Mesothelial cell of epicardium (in vitro differentiated cells): ENCODE measurements around the gene SFT2D3. TPM values are rescaled to one million over a fixed set of nuclear protein-coding genes. Genes with fewer than 3 reads are reported as not detected.

Experiments
- DNase-seq, 2 experiments: peaks; one replicate each; pipeline ENCODE4 v3.0.0; 2021; ENCODE audit warnings: low spot score in 2 of 2; ENCODE audit not compliant: unreplicated experiment in 2 of 2
- H3K27ac Mint-ChIP-seq: 2 replicates; pipeline ENCODE4 v1.8.0; 2021; ENCODE audit warnings: mixed read lengths
- H3K27me3 Mint-ChIP-seq: 2 replicates; pipeline ENCODE4 v1.8.0; 2021; ENCODE audit warnings: low read depth, mixed read lengths
- H3K36me3 Mint-ChIP-seq: 2 replicates; pipeline ENCODE4 v1.8.0; 2021; ENCODE audit warnings: mixed read lengths
- H3K4me1 Mint-ChIP-seq: 2 replicates; pipeline ENCODE4 v1.8.0; 2021; ENCODE audit warnings: mixed read lengths
- H3K4me3 Mint-ChIP-seq: 2 replicates; pipeline ENCODE4 v1.8.0; 2021; ENCODE audit warnings: mild to moderate bottlenecking, moderate library complexity, mixed read lengths
- H3K9me3 Mint-ChIP-seq: 2 replicates; pipeline ENCODE4 v1.8.0; 2021; ENCODE audit warnings: mixed read lengths
- CTCF ChIP-seq: fragments of 200-600 bp; sonication (generic); IDR thresholded peaks from one replicate; pipeline ENCODE4 v1.5.0; 2021; ENCODE audit warnings: antibody characterized with exemption; ENCODE audit not compliant: unreplicated experiment
- total RNA-seq: library from RNA; stranded (reverse); gene quantifications from 3 replicates; pipeline ENCODE4 v1.2.1, GENCODE V29; 2021

SFT2D3 gene
- total RNA-seq, 1 donor from 2014 or later, result 12.9 TPM

- H3K36me3 Mint-ChIP-seq, result peaks cover 40% of the 10 kb centered on the region
- no peaks in the 10 kb centered on the region for H3K4me1 Mint-ChIP-seq
- no peak overlapping the region for H3K27ac Mint-ChIP-seq
- TF ChIP-seq CTCF, result no peak
- DNase-seq, result no peak
- no peaks in the 10 kb centered on the region for H3K9me3 Mint-ChIP-seq
- no peak overlapping the region for H3K4me3 Mint-ChIP-seq
- no peaks in the 10 kb centered on the region for H3K27me3 Mint-ChIP-seq
These were observed 21.5 kb downstream of the SFT2D3 start for GRCh38 chr2:127722807-127723206.

DNA sequence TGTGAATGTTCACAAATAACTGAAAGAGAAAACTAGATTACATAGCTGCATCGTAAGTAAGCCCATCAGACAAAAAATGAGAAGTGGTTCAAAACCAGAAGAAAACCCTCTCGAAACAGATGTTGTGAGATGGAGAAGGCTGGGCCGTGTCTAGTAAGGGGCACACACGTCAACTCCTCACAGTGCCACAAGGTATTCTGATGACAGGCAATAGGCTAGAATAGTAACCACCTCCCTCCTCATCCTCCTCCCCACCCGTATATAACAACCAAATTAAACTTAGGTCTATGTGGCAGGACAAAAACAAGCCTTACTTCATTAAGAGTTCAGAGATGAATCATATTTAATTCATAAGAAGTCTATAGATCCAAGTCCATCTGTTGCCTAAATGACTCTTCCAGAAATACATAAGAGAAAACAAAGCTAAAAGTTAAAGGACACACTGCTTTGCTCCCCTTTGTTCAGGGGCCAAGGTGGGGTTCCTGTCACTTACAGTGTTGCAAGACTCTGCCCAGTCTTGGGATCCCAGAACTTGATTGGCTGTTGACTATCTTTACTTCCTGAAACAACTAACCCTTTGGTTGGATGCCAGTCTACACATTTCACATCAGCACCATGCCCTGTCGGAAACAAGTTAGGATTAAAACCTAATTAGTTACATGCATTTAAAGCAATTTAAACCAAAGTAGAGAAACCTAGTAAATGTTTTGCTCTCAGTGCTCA lies 25.0 kb downstream of the SFT2D3 start:
- TF ChIP-seq CTCF, result no peak
- Mint-ChIP-seq H3K27ac (no peak overlapping the region), H3K36me3 (peaks cover 23% of the 10 kb centered on the region), H3K4me3 (no peak overlapping the region), H3K9me3 (no peaks in the 10 kb centered on the region), H3K4me1 (peaks cover 6% of the 10 kb centered on the region), H3K27me3 (no peaks in the 10 kb centered on the region)
- no peak for DNase-seq

DNA sequence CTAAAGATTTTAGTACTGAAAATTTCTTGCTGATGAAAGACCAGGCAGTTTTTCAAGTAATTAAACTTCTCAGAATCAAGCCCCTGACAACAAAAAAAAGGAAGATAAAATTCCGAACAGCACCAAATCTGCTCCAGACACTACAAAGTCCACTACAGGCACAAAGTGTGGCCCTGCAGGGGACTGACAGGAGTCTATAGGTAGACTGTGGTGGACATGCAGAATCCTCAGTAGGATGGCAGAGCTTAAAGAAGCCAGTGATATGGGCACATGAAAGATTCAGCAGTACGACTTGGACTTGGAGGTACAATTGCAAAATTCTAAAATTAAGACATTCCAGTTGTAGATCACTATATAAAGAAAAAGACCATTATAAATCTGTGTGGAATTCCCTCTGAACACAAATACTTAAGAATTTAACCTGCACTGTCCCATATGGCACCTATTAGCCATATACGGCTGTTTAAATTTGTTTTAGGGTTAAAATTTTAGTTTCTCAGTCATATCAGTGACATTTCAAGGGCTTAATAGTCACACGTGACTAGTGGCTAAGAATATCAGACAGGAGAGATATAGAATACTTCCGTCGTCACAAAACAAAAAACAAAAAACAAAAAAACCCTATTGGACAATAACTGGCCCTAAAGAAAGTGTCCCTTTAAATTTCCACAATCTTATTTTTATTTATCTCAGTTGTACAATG lies 32.0 kb downstream of the SFT2D3 start:
- Mint-ChIP-seq H3K4me1 (peaks cover 6% of the 10 kb centered on the region), H3K27me3 (no peaks in the 10 kb centered on the region), H3K36me3 (no peaks in the 10 kb centered on the region), H3K27ac (no peak overlapping the region), H3K4me3 (no peak overlapping the region), H3K9me3 (no peaks in the 10 kb centered on the region)
- DNase-seq, result no peak
- no peak for TF ChIP-seq CTCF

DNA sequence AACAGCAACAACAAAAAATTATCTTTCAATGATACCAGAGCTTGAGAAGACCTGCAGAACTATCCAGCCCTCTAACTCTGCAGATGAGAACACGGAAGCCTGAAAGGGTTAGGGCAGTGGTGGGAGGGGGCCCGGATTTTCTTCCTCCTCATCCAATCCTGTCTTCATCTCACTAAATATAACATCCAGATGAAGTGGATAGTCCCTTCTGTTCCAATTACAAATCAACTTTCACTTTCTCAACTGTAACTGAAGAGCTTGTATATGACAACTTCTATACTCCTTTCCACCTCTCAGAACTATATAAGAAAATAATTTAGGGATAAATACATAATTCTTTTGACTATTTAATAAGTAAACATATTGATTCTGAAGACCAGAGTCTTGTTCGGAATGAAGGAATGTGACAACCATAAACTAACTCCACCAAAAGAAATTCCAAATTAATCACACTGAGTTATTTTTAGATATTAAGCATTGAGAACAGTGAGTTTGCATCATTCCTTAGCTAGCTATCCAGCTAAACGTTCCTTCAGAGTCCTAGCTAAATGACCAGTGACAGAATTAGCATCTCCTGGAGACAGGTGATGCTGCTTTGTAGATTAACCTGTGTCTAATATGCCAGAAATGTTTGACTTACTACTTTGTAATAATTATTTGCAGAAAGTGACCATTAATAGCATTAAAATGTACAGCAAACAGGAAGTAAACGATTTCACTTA lies 32.7 kb downstream of the SFT2D3 start:
- H3K4me3 Mint-ChIP-seq, result no peak overlapping the region

GRCh38 chr2:127735044-127735443 lies 33.7 kb downstream of the SFT2D3 start:
- H3K9me3 Mint-ChIP-seq, result no peaks in the 10 kb centered on the region
- H3K4me3 Mint-ChIP-seq, result no peak overlapping the region
- H3K4me1 Mint-ChIP-seq, result no peaks in the 10 kb centered on the region
- H3K36me3 Mint-ChIP-seq, result peaks cover 4% of the 10 kb centered on the region
- no peak for TF ChIP-seq CTCF
- H3K27ac Mint-ChIP-seq, result no peak overlapping the region
- H3K27me3 Mint-ChIP-seq, result no peaks in the 10 kb centered on the region
- no peak for DNase-seq

More for the DNA sequence above, 32.7 kb downstream of the SFT2D3 start:
- H3K9me3 Mint-ChIP-seq, result no peaks in the 10 kb centered on the region
- DNase-seq, result no peak
- H3K27me3 Mint-ChIP-seq, result no peaks in the 10 kb centered on the region
- peaks cover 3% of the 10 kb centered on the region for H3K4me1 Mint-ChIP-seq
- no peak for TF ChIP-seq CTCF
- no peak overlapping the region for H3K27ac Mint-ChIP-seq
- H3K36me3 Mint-ChIP-seq, result peaks cover 2% of the 10 kb centered on the region
